Karpas-422 (cell line): Measurements from ENCODE around the gene IL17RC. TPM values are rescaled to one million over a fixed set of nuclear protein-coding genes. Genes with fewer than 3 reads are reported as not detected.

Experiments
- DNase-seq: peaks from one replicate; pipeline ENCODE4 v3.0.0-alpha.2; 2015
- H2AFZ ChIP-seq: fragments of 200-600 bp; sonication (generic); 2 replicates; pipeline ENCODE4 v1.6.1; 2014; ENCODE audit warnings: antibody characterized with exemption, low read length, mixed read lengths
- H3K27ac ChIP-seq: fragments of 200-600 bp; sonication (generic); 2 replicates; pipeline ENCODE4 v1.5.1; 2014; ENCODE audit warnings: mild to moderate bottlenecking, low read length, moderate library complexity
- H3K27me3 ChIP-seq: fragments of 200-600 bp; sonication (generic); 2 replicates; pipeline ENCODE4 v1.6.1; 2014; ENCODE audit warnings: low read length, mixed read lengths
- H3K36me3 ChIP-seq: fragments of 200-600 bp; sonication (generic); 2 replicates; pipeline ENCODE4 v1.6.1; 2014; ENCODE audit warnings: low read length, mixed read lengths; ENCODE audit not compliant: insufficient read depth
- H3K4me1 ChIP-seq: fragments of 200-600 bp; sonication (generic); 2 replicates; pipeline ENCODE4 v1.6.1; 2014; ENCODE audit warnings: mild to moderate bottlenecking, low read length, mixed read lengths
- H3K4me2 ChIP-seq: fragments of 200-600 bp; sonication (generic); 2 replicates; pipeline ENCODE4 v1.6.1; 2014; ENCODE audit warnings: low read length, low read depth, mild to moderate bottlenecking; ENCODE audit not compliant: poor library complexity, severe bottlenecking
- H3K4me3 ChIP-seq: fragments of 200-600 bp; sonication (generic); 2 replicates; pipeline ENCODE4 v1.5.1; 2014; ENCODE audit warnings: mild to moderate bottlenecking, antibody characterized with exemption, low read length, mixed read lengths
- H3K79me2 ChIP-seq: fragments of 200-600 bp; sonication (generic); 2 replicates; pipeline ENCODE4 v1.6.1; 2014; ENCODE audit warnings: mild to moderate bottlenecking, low read length, mixed read lengths
- H3K9ac ChIP-seq: fragments of 200-600 bp; sonication (generic); 2 replicates; pipeline ENCODE4 v1.6.0; 2014; ENCODE audit warnings: low read length
- H3K9me2 ChIP-seq: fragments of 200-600 bp; sonication (generic), shearing (Covaris generic); replicated peaks from 2 replicates; pipeline ENCODE4 v1.6.0; 2014; ENCODE audit warnings: mild to moderate bottlenecking, low read length, moderate library complexity; ENCODE audit not compliant: insufficient read depth
- H3K9me3 ChIP-seq: fragments of 300-700, 200-600 bp; sonication (generic); 2 replicates; pipeline ENCODE4 v1.6.1; 2014; ENCODE audit warnings: low read length, mixed read lengths
- H4K20me1 ChIP-seq: fragments of 200-600 bp; sonication (generic); 2 replicates; pipeline ENCODE4 v1.6.1; 2014; ENCODE audit warnings: mild to moderate bottlenecking, antibody characterized with exemption, low read length, low read depth; ENCODE audit not compliant: insufficient read depth
- total RNA-seq: library from RNA; depleted of rRNA; stranded (reverse); fragments of >200 nt; shearing (Covaris generic); gene quantifications from 2 replicates; pipeline ENCODE4 v1.2.3, GENCODE V29; 2014; ENCODE audit warnings: low replicate concordance

The IL17RC gene
- total RNA-seq, 1 experiment from 2014 or later: 2.5 TPM

DNA sequence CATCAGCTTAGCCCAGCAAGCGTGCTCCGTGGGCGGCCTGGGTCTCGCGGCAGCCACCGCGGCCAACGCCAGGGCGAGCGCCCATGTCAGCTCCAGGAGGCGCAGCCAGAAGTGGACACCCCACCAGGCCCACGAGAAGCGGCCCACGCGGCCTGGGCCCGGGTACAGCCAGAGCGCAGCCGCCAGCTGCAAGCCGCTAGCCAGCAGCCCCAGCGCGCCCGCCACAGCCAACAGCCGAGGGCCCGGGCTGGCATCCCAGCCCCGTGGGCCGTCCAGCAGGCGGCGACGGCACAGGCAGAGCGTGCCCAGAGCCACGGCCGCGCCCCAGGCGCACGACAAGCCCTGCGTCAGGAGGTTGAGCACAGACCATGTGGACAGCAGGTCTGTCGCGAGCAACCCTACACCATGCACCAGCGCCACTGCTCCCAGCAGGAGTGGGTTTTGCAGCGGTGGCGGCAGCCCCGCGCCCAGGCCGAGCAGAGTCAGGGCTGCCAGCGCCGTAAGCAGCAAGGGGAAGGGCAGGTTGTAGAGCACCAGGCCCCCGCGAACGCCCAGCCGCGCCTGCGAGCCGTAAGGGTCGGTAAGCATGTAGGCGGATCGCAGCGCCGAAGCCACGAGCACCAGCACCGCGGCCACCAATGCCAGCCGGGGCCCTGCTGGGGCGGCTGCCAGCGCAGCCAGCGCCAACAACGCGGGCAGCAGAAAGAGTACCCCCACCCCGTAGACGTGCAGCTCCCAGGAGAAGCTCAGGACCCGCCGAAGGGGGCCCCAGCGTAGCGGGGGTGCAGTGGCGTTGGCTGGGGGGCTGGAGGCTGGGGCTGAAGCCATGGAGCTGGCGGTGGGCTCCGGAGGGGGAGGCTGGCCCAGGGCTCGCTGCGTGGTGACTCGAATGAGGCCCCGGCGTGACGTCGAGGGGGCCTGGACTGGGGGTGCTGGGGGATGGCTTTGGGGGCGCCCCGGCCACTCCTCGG lies 30.4 kb downstream of the IL17RC start:
- Histone ChIP-seq H2AFZ (no peak overlapping the region), H3K9ac (no peak overlapping the region)

DNA sequence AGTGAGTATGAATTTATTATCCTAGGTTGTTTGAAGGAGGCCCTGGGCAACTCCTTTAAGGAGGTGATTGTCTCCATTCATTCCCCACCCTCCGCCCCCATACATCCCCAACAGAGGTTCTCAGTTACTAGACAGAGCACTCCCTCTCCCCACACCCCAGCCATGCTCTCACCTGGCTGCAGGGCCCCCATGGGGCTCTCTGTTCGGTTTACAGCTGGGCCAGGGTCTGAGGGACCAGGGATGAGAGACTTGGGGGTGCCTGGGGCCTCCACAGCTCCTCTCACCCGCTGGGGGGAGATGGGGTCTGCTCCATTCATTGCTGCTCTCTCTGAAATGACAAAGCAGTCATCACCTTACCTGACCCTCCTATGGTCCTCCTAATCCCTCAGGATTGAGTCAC lies 31.7 kb downstream of the IL17RC start:
- H3K9me2 ChIP-seq: no peaks in the 10 kb centered on the region
- no peak overlapping the region for H3K9ac ChIP-seq
- H4K20me1 ChIP-seq: no peaks in the 10 kb centered on the region
- no peaks in the 10 kb centered on the region for H3K79me2 ChIP-seq
- no peaks in the 10 kb centered on the region for H3K9me3 ChIP-seq
- no peak overlapping the region for H3K4me2 ChIP-seq
- H3K36me3 ChIP-seq: no peaks in the 10 kb centered on the region
- H3K4me3 ChIP-seq: no peak overlapping the region
- DNase-seq: no peak
- H3K27me3 ChIP-seq: no peaks in the 10 kb centered on the region
- H2AFZ ChIP-seq: no peak overlapping the region
- H3K4me1 ChIP-seq: peaks cover 13% of the 10 kb centered on the region
- H3K27ac ChIP-seq: no peak overlapping the region

More for the DNA sequence above, 30.4 kb downstream of the IL17RC start:
- DNase-seq: no peak
- Histone ChIP-seq H3K27me3 (no peaks in the 10 kb centered on the region), H3K4me1 (peaks cover 13% of the 10 kb centered on the region), H4K20me1 (no peaks in the 10 kb centered on the region), H3K4me3 (no peak overlapping the region), H3K79me2 (no peaks in the 10 kb centered on the region), H3K9me2 (no peaks in the 10 kb centered on the region), H3K36me3 (no peaks in the 10 kb centered on the region), H3K27ac (no peak overlapping the region), H3K4me2 (no peak overlapping the region), H3K9me3 (no peaks in the 10 kb centered on the region)

DNA sequence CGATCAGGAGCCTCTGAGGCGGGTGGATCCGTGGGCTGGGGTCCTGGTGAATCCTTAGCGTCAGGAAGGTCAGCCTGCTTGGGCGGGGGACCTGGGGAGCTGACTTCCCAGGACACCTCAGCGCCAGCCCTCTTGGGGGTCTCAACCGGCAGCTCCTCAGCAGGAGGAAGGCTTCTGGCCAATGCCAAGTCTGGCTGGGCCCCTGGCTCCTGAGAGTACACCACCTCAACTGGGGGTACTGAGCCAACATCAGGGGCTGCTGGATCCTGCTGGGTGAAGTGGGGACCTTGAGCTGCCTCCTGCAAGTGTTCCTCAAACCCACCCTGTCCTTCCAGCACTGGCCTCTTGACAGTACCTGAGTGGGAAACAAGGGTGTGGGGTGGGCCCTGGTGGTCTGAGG lies 32.2 kb downstream of the IL17RC start:
- H4K20me1 ChIP-seq: no peaks in the 10 kb centered on the region
- no peak overlapping the region for H3K27ac ChIP-seq
- H3K36me3 ChIP-seq: no peaks in the 10 kb centered on the region
- no peak overlapping the region for H3K4me3 ChIP-seq
- H3K4me1 ChIP-seq: peaks cover 13% of the 10 kb centered on the region
- no peak overlapping the region for H3K4me2 ChIP-seq
- no peaks in the 10 kb centered on the region for H3K79me2 ChIP-seq
- H3K27me3 ChIP-seq: no peaks in the 10 kb centered on the region
- no peak overlapping the region for H2AFZ ChIP-seq
- no peak for DNase-seq
- H3K9ac ChIP-seq: no peak overlapping the region
- H3K9me3 ChIP-seq: no peaks in the 10 kb centered on the region
- H3K9me2 ChIP-seq: no peaks in the 10 kb centered on the region

DNA sequence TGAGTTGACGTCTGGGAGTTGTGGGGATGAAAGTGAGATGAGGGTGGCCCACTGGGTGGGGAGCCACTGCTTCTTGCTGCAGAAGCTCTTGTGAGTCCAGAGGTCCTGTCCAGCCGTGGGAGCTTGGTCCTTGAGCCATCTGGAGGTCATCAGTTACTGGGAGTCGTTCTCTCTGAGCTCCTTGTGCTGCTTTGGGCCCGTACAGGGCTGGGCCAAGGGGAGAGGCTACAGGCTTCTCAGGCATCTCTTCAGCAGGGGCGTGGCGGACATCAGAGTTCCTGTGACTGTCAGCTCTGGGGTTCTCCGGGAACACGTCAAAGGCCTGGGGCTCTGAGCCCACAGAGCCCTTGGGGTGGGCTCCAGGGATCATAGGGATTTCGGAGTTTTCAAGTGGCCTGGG lies 32.7 kb downstream of the IL17RC start:
- Histone ChIP-seq H3K4me2 (no peak overlapping the region), H3K27ac (no peak overlapping the region), H3K9ac (no peak overlapping the region)

DNA sequence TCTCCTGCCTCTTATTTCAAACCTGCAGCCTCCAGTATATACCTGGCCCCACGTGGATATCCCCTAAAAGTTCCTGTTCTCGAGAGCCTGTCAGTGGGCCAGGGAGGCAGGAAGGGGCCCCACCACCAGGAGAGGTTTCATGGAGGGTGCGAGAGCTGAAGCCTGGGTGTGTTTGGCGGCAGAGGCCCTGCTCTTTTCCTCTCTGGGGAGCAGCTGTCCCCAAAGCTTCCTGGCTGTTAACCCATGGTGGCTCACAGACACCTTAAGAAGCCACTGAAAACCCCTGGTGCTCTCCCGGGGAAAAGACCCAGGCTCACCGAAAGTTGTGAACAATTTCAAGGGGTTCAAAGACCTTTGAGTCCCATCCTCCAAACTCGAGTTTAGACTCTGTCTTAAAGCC lies 34.2 kb downstream of the IL17RC start:
- H3K4me1 ChIP-seq: peaks cover 13% of the 10 kb centered on the region
- H3K9me2 ChIP-seq: no peaks in the 10 kb centered on the region
- peak overlapping the region; percentile 93 for H3K4me2 ChIP-seq
- H3K36me3 ChIP-seq: no peaks in the 10 kb centered on the region
- peak overlapping the region; percentile 78 for H3K9ac ChIP-seq
- peak overlapping the region; percentile 93 for H3K4me3 ChIP-seq
- H2AFZ ChIP-seq: no peak overlapping the region
- no peak overlapping the region for H3K27ac ChIP-seq
- H3K79me2 ChIP-seq: no peaks in the 10 kb centered on the region
- H3K9me3 ChIP-seq: no peaks in the 10 kb centered on the region
- DNase-seq: no peak
- no peaks in the 10 kb centered on the region for H3K27me3 ChIP-seq
- H4K20me1 ChIP-seq: no peaks in the 10 kb centered on the region

More for the DNA sequence above, 32.7 kb downstream of the IL17RC start:
- Histone ChIP-seq H3K9me3 (no peaks in the 10 kb centered on the region), H3K4me3 (no peak overlapping the region), H3K36me3 (no peaks in the 10 kb centered on the region), H3K27me3 (no peaks in the 10 kb centered on the region), H3K9me2 (no peaks in the 10 kb centered on the region), H4K20me1 (no peaks in the 10 kb centered on the region), H3K4me1 (peaks cover 13% of the 10 kb centered on the region), H3K79me2 (no peaks in the 10 kb centered on the region), H2AFZ (no peak overlapping the region)
- no peak for DNase-seq

DNA sequence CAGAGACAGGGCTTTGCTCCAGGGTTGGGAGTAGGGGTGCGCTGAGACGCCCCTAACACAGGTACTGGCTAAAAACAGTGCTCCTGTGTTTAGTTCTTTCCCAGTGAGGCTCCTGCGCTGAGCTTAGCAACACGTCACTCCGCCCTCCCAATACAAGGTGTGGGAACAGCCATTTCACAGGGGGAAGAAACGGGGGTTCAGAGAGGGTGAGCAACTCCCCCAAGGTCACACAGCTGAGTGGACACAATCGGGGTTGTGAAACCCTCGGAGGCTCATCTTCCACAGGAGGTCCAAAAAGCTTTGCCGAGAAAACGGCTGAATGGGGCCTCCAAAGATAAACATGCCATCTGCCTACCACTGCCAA lies 34.7 kb downstream of the IL17RC start:
- H3K4me3 ChIP-seq: peak overlapping the region; percentile 93
- H3K27ac ChIP-seq: no peak overlapping the region
- H2AFZ ChIP-seq: peak overlapping the region; percentile 88; the same call in 1 of the 2 replicates
- H4K20me1 ChIP-seq: no peaks in the 10 kb centered on the region
- no peaks in the 10 kb centered on the region for H3K27me3 ChIP-seq
- H3K9me2 ChIP-seq: no peaks in the 10 kb centered on the region
- no peaks in the 10 kb centered on the region for H3K79me2 ChIP-seq
- no peaks in the 10 kb centered on the region for H3K36me3 ChIP-seq
- H3K9ac ChIP-seq: peak overlapping the region; percentile 78
- peak; percentile 47 for DNase-seq
- peak overlapping the region; percentile 93 for H3K4me2 ChIP-seq
- peaks cover 13% of the 10 kb centered on the region for H3K4me1 ChIP-seq
- no peaks in the 10 kb centered on the region for H3K9me3 ChIP-seq

DNA sequence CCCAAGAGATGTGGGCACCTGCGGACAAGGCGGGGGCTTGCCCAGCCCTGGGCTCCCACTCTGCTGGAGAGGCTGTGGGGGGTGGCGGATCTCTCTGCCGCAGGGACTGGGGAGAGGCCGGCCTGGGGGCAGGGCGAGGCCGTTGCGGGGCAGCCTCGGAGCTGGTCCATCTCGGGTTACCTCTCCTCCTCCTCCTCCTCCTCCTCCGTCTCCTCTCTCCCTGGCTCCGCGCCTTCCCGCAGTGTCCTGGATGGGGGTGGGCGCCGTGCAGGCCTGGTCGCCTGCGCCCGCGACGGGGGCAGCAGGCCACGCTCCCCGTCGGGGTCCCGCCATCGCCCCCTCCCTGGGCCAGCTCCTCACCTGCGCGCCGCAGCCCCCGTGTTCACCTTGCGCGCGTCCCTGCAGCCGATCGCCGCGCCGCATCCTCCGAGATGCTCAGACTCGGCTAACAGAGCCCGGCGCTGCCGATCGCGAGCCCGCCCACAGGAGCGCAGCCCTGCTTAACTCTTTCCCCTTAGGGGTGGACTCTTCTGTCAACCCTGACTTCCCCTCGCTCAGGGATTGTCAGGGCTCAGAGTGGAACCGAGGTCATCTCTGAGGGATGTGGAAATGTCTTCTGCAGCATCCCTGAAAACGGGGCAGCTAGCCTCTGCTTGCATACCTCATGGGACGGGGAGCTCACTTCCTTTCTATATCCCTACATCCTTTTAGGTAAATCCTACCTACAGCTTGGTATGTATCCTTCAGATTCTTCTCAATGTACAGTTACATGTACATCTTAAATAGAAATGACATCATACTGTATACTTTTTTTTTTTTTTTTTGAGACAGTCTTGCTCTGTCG lies 35.3 kb downstream of the IL17RC start, which contains the start of gene PRRT3:
Gene PRRT3 (minus strand): TSS at position 447 of the 844 bp plus-strand sequence. CDS start 2,293 bp downstream, outside the sequence.
- H3K4me1 ChIP-seq: peaks cover 13% of the 10 kb centered on the region
- no peaks in the 10 kb centered on the region for H3K36me3 ChIP-seq
- H3K4me3 ChIP-seq: peak within 1 kb of the TSS; percentile 93
- H2AFZ ChIP-seq: peak within 1 kb of the TSS; percentile 88; the same call in 1 of the 2 replicates
- H3K27ac ChIP-seq: no peak within 1 kb of the TSS
- DNase-seq: peak; percentile 89
- peak within 1 kb of the TSS; percentile 78 for H3K9ac ChIP-seq
- H3K27me3 ChIP-seq: no peaks in the 10 kb centered on the region
- no peaks in the 10 kb centered on the region for H4K20me1 ChIP-seq
- no peaks in the 10 kb centered on the region for H3K79me2 ChIP-seq
- H3K4me2 ChIP-seq: peak within 1 kb of the TSS; percentile 93
- no peaks in the 10 kb centered on the region for H3K9me3 ChIP-seq
- no peaks in the 10 kb centered on the region for H3K9me2 ChIP-seq

DNA sequence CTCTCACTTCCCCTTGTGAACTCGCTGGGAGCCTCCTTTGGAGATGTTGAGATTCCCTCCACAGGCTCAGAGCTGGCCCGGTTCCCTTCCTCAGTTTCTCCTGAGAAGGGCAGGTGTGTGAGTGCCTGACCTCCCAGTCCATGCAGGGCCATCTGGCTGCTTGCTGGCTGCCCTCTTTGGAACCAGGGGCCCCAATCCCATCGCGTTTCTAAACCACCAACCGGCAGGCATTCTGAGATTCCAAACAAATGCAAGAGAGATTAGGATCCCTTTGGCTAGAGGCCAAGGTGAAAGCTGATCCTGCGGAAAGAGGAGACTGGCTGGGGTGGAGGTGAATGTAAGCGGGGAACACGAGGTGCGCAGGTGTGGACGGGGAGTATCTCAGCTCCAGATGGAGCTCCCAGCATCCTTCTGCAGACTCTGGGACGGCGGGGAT lies 38.2 kb downstream of the IL17RC start:
- H3K9ac ChIP-seq: no peak overlapping the region
- H3K9me3 ChIP-seq: no peaks in the 10 kb centered on the region
- no peak overlapping the region for H2AFZ ChIP-seq
- H3K4me3 ChIP-seq: no peak overlapping the region
- peaks cover 13% of the 10 kb centered on the region for H3K4me1 ChIP-seq
- H3K79me2 ChIP-seq: no peaks in the 10 kb centered on the region
- no peaks in the 10 kb centered on the region for H3K36me3 ChIP-seq
- no peak overlapping the region for H3K27ac ChIP-seq
- no peaks in the 10 kb centered on the region for H3K27me3 ChIP-seq
- H4K20me1 ChIP-seq: no peaks in the 10 kb centered on the region
- H3K4me2 ChIP-seq: no peak overlapping the region
- DNase-seq: no peak
- no peaks in the 10 kb centered on the region for H3K9me2 ChIP-seq
